Cortex of kidney (tissue), 1 donor: ENCODE results near the gene NCKAP1.
A peak's percentile ranks its signal among the peaks of the same experiment; 100 is the strongest.
"Not testable (repeated sequence)": the region's sequence is repeated elsewhere in the genome, so short reads cannot be mapped to it uniquely, and the experiment has no call there.

ENCODE experiments used
- DNase-seq: peaks from one replicate; lab custom pipeline; 2025; lab: John Stamatoyannopoulos, UW

The NCKAP1 gene, protein sequence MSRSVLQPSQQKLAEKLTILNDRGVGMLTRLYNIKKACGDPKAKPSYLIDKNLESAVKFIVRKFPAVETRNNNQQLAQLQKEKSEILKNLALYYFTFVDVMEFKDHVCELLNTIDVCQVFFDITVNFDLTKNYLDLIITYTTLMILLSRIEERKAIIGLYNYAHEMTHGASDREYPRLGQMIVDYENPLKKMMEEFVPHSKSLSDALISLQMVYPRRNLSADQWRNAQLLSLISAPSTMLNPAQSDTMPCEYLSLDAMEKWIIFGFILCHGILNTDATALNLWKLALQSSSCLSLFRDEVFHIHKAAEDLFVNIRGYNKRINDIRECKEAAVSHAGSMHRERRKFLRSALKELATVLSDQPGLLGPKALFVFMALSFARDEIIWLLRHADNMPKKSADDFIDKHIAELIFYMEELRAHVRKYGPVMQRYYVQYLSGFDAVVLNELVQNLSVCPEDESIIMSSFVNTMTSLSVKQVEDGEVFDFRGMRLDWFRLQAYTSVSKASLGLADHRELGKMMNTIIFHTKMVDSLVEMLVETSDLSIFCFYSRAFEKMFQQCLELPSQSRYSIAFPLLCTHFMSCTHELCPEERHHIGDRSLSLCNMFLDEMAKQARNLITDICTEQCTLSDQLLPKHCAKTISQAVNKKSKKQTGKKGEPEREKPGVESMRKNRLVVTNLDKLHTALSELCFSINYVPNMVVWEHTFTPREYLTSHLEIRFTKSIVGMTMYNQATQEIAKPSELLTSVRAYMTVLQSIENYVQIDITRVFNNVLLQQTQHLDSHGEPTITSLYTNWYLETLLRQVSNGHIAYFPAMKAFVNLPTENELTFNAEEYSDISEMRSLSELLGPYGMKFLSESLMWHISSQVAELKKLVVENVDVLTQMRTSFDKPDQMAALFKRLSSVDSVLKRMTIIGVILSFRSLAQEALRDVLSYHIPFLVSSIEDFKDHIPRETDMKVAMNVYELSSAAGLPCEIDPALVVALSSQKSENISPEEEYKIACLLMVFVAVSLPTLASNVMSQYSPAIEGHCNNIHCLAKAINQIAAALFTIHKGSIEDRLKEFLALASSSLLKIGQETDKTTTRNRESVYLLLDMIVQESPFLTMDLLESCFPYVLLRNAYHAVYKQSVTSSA

DNA sequence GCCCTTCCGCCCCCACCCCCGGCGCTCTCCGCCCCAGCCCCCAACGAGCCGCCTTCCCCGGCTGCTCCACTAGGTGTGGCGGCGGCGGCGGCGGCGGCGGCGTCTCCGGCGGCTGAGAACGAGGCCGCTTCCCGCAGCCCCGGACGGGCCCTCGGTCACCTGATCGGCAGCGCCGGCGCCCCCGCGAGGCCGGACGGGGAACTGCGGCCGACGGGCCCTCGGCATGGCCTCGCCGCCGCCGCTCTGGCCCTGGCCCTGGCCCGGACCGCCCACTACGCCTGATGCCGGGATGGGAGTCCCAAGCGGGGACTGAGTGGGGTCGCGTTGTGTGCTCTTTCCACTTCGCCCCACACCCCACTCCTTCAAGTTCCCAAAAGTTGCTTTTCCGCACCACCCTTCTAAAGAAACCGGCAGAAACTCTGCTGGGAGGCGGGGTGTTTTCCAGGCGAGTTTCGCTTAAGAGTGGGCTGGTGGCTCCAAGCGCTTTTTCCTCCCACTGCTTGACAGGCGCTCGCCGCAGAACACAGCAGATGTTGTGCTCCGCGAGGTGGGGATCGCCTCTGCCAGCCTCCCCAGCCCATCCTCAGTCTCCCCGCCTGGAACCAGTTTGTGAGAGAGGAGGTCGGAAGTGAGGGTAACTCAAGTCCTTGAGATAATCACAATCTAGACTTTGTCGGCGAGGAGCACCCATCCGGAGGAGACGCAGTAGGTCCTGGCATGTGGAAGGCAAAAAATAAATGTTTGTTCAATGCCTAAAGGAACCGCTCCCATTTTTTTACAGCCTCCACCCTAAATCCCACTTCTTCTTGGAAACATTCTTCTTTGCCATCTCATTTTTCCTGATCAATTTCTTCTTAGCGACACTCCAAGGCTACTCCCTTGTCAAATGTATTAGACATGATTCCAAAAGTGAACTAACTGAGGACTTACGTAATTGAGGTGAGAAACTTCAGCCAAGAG, at the start of gene NCKAP1:
Gene NCKAP1 (minus strand): TSS at position 117 of the 960 bp plus-strand sequence. CDS start 358 bp downstream, outside the sequence.
- DNase-seq: peak; percentile 68

DNA sequence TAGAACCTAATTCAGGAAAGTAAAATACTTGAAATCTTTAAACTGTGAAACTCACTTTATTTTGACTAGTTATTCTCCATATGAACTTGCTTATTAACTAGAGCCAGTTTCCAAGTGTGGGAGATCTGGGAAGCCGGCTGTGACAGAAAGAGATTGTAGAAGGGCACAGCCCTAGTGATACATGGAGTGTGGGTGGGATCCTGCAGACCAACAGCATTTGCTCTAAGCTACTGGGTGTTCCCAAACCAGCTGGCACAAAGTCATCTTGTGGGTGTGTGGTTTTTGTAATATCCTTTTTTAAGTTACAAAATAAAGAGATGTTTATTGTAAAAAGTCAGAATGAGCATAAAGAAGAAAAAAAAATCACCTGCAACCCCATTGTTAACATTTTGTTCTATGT, 43.7 kb upstream of the NCKAP1 start:
- DNase-seq: no peak

DNA sequence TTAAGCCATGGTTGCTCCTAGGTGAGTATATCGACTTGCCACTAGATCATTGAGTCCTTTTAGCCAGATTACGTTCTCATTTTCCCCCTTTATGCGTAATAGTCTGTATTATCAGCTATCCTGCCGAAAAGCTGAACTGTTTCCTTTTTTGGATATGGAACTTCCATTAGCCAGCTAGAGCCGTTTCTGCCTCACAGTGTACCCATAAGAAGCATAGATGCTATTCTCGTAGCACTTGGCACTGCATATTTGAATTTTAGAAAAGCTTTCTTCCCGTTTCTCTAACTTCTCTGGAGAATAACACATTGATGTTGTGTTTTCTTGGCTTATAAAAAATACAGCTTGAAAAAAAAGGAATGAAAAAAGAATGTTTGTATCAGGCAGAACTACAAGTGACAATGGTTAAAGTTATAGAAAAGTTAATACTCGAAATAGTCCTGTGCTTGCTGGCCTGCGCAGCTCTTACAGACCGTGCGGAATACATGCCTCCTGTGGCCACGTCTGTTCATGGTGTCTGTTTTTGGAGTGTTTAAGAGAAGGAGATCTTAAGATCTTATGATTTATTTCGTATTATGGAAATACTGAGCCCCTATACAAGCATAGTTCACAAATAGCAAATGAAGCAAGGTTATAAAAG, 41.0 kb upstream of the NCKAP1 start:
- DNase-seq: no peak

DNA sequence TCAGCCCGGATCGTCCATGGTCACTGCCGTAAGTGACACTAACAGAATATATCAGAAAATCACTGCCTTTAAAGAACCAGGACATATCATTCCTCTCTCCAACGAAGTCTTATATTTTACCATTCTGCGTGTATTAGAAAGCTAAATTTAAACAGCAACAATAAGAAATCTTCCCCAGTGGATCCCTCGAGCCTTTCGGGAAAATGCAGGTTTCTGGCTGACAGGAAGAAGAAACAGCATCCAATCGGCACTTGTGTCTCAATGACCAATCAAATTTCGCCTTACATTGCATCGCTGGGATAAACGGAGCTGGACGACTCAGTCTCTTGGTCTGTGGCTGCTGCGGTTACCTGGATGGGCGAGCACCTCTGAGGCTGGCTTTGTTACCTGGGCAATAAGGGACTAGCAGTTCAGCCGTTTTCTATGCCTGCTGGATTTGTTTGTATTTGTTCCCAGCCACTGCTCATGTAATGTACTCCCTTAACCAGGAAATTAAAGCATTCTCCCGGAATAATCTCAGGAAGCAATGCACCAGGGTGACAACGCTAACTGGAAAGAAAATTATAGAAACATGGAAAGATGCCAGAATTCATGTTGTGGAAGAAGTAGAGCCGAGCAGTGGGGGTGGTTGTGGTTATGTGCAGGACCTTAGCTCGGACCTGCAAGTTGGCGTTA, 40.3 kb upstream of the NCKAP1 start, which contains the start of gene DUSP19:
Gene DUSP19 (plus strand): TSS at position 284 of the 675 bp plus-strand sequence. CDS start 187 bp downstream, at position 471.
- DNase-seq: no peak

DNA sequence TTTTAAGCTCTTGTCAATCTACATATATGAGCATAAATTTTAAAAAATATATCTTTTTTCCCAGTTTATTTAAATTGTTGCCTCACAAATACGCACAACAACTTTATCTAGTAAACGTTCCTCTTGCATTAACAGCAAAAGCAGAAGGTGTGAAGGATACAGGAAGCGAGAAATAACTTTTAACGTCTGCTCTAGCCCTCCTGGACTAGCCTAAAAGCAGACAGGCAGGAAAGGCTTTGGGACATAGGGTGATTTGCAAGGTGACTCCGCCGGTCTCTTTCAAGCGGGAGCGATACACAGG, 39.9 kb upstream of the NCKAP1 start:
- DNase-seq: no peak

DNA sequence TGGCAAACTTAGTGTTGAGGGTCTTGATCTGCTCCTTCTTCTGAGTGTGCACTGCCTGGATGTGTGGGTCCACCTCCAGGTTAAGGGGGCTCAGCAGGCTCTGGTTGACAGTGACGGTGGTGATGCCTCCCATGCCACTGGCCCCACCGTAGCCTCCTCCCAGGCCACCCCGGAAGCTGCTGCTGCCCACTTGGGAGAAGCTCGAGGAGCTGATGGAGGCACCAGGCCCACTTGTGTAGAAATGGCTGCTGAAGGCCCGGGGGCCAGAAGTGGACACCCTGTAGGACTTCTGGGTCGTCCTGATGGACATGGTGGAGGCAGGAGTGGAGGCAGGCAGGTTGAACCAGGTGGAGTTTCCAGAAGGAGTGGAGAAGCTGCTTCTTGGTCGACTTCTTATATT, 33.9 kb upstream of the NCKAP1 start:
- no peak for DNase-seq

DNA sequence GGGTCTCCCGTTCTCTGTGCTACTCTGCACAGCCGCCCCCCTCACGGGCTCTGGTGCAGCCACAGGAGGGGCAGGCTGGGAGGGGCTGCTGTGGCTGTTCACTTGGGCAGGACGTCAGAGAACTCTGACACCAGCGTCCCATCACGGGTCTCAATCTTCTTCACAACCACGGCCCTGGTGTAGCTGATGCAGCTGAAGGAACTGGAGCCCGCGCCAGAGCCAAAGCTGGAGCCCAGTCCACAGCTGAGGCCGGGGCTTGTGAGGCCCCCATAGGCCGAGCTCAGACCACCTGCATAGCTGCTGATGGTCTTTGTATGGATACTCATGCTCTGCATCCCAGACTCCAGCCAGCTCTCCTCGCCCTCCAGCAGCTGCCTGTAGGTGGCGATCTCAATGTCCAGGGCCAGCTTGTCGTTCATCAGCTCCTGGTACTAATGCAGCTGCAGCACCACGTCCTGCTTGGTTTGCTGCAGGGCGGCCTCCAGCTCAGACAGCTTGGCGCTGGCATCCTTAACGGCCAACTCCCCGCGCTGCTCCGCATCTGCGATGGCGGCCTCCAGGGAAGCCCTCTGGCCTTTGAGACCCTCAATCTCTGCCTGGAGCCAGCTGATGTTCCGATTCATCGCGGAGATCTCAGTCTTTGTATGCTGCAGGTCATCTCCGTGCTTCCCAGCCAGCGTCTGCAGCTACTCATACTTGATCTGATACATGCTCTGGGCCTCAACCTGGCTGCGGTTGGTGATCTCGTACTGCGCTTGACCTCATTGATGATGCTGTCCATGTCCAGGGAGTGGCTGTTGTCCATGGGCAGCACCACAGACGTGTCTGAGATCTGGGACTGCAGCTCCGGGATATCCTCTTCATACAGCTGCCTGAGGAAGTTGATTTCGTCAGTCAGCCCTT, 32.9 kb upstream of the NCKAP1 start:
- no peak for DNase-seq

DNA sequence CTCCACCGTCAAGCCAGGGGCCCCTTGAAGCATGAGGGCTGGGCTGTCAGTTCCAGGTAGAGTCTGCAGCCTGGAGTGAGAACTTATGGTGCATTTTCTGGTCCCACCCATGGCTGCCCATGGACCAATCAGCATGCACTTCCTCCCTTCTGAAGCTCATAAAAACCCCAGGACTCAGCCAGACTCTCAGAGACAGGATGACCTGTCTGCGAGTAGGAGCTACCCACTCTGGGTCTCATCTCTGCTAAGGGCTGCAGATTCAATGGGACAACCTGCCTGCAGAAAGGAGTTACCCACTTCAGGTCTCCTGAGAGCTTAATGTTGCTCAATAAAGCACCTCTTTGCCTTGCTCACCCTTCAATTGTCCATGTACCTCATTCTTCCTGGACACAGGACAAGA, 30.9 kb upstream of the NCKAP1 start:
- DNase-seq: no peak

DNA sequence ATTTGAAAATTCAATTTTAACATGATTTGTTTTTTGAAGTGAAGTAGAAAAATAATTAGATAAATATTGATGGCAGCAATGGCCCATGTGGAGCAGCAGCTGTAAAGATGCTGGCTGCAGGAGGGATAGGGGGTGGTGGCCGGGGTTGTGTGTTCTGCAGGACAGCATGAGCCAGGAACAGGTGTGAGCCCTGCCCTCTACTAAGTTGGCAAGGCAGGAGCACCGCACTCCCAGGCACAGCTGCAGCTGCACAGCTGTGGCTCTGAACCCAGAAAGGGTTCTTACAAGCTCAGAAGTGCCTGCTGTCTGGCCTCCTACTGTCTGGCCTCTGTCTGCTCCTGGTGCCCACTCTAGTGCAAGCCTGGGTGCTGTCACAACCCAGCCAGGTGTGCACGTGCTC, 30.3 kb upstream of the NCKAP1 start:
- DNase-seq: no peak

DNA sequence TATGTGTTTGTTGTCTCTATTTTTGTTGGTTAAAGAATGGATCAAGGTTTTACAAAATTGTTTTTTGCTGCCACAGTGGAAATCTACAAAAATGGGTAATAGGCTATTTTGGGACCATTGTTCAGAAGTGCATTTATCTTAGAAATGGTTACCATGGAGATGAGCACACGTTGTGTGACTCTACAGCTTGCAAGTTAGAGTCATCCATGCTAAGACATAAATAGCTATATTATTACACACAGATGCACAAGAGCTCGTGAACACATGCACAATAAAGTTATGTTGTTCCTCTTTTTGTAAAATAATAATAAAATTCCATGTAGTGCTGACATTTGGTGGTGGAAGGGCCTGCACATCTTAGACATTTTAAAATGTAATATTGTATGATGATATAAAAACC, 24.8 kb upstream of the NCKAP1 start:
- no peak for DNase-seq

DNA sequence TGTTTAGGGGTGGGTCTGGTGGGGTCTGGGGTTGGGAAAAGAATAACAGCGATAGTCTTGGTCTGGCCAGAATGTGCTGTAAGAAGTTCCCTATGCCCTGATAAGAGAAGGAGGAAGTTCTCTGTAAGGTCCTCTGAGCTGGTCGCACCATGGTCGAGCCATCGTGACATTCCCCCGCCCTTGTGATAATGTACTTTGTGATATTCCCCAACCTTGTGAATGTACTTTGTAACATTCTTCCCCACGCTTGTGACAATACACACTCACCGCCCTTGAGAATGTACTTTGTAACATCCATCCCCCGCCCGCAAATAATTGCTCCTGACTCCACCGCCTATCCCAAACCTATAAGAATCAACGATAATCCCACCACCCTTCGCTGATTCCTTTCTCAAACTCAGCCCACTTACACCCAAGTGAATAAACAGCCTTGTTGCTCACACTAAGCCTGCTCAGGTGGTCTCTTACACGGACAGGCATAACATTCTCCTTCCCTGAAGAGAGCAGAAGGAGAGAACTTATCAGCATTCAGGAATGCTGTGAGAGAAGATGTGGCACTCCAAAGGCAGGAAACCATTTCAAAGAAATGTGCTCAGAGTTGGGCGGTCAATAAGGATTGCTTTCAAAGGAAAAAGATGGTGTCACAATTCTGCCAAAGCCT, 22.4 kb upstream of the NCKAP1 start:
- DNase-seq: no peak

DNA sequence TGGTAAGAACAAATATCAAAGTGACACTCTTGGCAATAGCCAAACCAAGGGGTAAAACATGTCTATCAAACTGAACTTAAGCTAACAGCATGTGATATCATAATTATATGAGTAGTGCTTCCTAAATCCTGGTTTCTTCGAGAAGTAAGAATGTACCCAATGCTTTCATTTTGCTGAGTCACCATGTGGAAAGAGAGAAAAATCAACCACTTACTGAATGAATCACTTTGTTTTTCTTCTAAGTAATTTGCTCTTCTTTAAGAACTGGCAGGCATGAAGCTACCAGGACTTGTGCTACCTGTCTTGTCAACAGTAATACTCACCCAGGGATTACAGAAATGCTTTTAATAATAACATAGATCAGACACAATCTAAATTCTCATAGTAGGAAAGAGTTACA, 21.3 kb upstream of the NCKAP1 start:
- DNase-seq: no peak

DNA sequence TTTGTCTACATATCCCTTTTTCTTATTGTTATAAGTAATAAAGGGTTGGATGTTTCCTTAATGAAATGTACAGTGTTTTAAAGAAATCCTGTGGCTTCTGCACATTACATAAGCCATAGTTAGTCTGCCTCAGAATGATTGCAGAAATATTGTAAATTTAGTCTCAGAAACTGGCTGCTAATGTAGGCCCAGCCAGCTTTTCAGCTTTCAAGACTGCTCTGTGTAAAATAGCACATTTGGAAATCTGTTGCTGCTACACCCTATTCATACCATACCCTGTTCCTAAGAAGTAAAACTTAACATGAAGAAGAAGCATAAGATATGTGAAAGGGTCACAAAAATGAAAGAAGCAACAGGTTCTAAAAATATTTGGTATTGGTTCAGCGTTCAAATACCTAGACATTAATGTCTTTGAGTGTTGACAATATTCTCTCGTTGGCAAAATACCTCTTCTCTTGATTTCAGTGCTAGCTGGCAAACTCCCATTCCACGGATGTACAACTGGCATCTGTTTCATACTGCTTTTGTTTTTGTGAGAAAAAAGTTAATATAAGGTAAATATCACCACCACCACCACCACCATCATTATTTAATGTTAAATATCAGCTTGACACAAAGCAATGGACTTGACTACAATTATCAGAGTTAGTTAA, 19.2 kb upstream of the NCKAP1 start:
- DNase-seq: no peak

DNA sequence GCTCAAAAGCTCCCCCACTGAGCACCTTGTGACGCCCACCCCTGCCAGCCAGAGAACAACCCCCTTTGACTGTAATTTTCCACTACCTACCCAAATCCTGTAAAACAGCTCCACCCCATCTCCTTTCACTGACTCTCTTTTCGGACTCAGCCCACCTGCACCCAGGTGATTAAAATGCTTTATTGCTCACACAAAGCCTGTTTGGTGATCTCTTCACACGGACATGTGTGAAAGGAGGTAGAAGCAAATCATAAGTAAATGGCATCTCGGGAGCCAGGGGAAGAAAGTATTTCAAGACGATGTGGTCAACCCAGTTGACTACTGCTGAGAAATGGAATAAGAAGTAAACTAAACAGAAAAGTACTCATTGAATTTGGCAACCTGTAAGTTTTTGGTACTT, 11.2 kb upstream of the NCKAP1 start:
- DNase-seq: no peak

DNA sequence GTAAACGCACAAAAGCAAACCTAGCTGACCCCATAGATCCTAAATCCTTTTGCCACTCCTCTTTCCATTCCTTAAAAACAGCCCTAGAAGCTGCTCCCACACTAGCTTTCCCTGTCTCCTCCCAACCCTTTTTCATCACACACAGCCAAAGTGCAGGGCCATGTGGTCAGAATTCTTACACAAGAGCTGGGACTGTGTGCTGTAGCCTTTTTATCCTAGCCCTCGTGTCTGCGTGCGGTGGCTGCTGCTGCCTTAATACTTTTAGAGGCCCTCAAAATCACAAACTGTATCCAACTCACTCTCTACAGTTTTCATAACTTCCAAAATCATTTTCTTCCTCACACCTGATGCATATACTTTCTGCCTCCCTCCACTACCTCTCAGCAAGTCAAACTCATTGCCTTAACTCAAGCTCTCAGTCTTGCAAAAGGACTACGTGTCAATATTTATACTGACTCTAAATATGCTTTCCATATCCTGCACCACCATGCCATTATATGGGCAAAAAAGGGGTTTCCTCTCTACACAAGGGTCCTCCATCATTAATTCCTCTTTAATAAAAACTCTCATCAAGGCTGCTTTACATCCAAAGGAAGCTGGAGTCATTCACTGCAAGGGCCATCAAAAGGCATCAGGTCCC, 9.3 kb upstream of the NCKAP1 start:
- not testable (repeated sequence) for DNase-seq

DNA sequence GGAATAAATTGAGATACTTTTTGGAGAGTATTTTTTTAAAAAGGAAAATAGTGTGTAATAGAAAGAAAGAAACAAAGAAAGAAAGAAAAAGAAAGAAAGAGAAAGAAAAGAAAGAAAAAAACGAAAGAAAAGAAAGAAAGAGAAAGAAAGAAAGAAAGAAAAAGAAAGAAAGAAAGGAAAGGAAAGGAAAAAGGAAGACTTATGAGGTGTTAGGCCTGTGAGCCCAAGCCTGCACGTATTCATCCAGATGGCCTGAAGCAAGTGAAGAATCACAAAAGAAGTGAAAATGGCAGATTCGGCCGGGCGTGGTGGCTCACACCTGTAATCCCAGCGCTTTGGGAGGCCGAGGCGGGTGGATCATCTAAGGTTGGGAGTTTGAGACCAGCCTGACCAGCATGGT, 5.3 kb upstream of the NCKAP1 start:
- DNase-seq: not testable (repeated sequence)

DNA sequence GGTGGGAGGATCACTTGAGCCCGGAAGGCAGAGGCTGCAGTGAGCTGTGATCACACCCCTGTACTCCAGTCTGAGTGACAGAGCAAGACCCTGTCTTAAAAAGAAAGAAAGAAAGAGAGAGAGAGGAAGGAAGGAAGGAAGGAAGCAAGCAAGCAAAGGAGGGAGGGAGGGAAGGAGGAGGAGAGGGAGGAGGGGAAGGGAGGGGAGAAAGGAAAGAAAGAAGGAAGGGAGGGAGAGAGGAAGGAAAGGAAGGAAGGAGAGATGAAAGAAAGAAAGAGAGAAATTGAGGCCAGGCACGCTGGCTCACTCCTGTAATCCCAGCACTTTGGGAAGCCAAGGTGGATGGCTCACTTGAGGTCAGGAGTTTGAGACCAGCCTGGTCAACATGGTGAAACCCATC, 2.3 kb upstream of the NCKAP1 start:
- no peak for DNase-seq
